Right atrium auricular region (tissue), 2 donors: ENCODE measurements around the gene ARF3. TPM values are rescaled to one million over a fixed set of nuclear protein-coding genes. Genes with fewer than 3 reads are reported as not detected.

Experiments used
- DNase-seq: peaks from one replicate; pipeline ENCODE4 v3.0.0-alpha.2; 2019; ENCODE audit warnings: low spot score
- H3K27ac ChIP-seq, 2 donors: fragments of 200-600 bp; sonication (generic); 1 replicate in 1 of 2; 2 replicates in 1 of 2; pipeline ENCODE4 v1.5.1; 2016 to 2019
- H3K27me3 ChIP-seq, 2 donors: fragments of 200-600 bp; sonication (generic); one replicate each; pipeline versions ENCODE4 v1.5.1 to v1.6.0; 2017 to 2019
- H3K36me3 ChIP-seq: fragments of 200-600 bp; sonication (generic); one replicate; pipeline ENCODE4 v1.5.1; 2016
- H3K4me1 ChIP-seq, 2 donors: fragments of 200-600 bp; sonication (generic); one replicate each; pipeline versions ENCODE4 v1.5.1 to v1.6.0; 2017 to 2019
- H3K4me3 ChIP-seq, 2 donors: fragments of 200-600 bp; sonication (generic); 1 replicate in 1 of 2; 2 replicates in 1 of 2; pipeline ENCODE4 v1.5.1; 2017 to 2019; ENCODE audit warnings: mild to moderate bottlenecking in 1 of 2, moderate library complexity in 1 of 2
- H3K9me3 ChIP-seq, 2 donors: fragments of 200-600 bp; sonication (generic); one replicate each; pipeline ENCODE4 v1.5.1; 2019
- total RNA-seq, 2 donors: library from RNA; depleted of rRNA; stranded (reverse); fragments of >200 nt; gene quantifications; one replicate each; pipeline ENCODE4 v1.1.0, GENCODE V29; 2016
- TF ChIP-seq, protein P1 (sequence below), 2 donors: fragments of 200-600 bp; sonication (generic); IDR thresholded peaks; one replicate each; pipeline ENCODE4 v1.5.1; 2019; ENCODE audit warnings: antibody characterized with exemption in 2 of 2

The ARF3 gene
- total RNA-seq, 2 donors from 2014 or later = 35.5 to 48.8 TPM

DNA sequence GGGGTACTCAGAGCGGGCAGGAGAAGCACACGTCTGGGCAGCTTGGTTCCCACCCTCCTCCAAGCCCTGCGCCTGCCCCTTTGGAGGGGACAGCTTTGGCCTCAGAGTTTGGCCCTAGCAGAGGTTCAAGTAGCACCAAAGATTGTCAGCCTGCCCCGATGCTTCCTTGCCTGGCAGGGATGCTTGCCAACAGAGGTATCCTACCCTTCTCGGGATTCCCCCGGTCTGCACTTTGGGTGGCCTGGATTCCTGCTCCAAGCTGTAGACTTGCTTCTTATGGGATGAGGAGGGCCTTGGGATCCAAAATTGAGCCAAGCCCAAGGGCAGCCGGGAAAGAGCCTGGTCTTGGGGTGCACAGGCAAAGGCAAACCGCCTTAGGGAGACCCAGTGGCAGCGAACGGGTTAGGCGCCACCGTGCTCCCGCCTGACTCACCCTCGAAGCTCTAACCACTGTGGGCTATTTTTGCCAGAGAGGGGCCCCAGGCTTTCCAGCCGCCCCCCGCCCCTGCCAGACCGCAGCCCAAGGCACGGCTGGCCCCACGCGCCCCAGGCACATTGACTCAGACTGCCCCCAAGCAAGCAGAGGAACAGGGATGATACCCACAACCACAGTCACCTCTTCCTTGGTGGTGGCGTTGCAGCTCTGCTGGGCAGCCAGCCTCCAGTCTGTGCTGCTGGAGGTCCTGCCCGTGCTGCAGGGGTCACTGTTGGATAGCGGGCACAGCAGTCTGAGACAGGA lies 15.1 kb upstream of the ARF3 start:
- no peak for DNase-seq
- TF ChIP-seq, protein P1, sequence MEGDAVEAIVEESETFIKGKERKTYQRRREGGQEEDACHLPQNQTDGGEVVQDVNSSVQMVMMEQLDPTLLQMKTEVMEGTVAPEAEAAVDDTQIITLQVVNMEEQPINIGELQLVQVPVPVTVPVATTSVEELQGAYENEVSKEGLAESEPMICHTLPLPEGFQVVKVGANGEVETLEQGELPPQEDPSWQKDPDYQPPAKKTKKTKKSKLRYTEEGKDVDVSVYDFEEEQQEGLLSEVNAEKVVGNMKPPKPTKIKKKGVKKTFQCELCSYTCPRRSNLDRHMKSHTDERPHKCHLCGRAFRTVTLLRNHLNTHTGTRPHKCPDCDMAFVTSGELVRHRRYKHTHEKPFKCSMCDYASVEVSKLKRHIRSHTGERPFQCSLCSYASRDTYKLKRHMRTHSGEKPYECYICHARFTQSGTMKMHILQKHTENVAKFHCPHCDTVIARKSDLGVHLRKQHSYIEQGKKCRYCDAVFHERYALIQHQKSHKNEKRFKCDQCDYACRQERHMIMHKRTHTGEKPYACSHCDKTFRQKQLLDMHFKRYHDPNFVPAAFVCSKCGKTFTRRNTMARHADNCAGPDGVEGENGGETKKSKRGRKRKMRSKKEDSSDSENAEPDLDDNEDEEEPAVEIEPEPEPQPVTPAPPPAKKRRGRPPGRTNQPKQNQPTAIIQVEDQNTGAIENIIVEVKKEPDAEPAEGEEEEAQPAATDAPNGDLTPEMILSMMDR (IDR thresholded peaks at IDR 0.05) = no peak

DNA sequence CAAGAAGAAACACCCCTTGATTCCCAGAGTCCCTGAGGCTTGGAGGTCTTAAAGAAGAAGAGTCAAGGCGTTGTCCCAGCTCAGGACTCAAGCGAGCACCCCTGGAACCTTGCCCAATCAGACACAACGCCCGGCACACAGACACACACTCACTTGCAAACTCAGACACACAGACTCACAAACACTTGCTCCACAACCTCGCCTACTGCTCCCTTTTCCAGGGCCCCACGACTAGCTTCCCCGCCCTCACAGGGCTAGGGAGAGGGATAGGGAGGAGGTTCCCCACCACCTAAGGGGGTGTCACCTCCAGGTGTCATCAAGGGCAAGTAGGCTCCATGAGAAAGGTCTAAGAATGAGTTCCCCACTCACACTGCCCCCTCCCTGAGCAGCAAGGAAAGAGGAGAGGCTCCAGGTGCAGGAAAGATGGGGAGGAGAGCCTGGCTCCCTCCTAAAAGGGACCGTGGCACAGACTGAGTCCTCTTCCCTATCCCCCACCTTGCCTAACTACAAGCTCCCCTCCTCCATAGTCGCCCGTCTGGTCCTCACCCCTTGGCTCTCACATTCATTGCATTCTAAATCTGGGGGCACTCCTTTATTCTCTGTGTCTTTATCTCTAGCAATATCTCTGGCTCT lies 13.5 kb upstream of the ARF3 start:
- no peak overlapping the region for H3K27ac ChIP-seq
- H3K27me3 ChIP-seq = peaks cover 3 to 12% of the 10 kb centered on the region in 2 donors
- no peak for DNase-seq
- H3K9me3 ChIP-seq = no peaks in the 10 kb centered on the region
- H3K4me3 ChIP-seq = peak overlapping the region in 1 of 2 donors; percentile 41
- H3K4me1 ChIP-seq = peaks cover 0 to 39% of the 10 kb centered on the region in 2 donors
- TF ChIP-seq, protein P1 (IDR thresholded peaks at IDR 0.05) = no peak
- no peaks in the 10 kb centered on the region for H3K36me3 ChIP-seq

More for the DNA sequence above, 15.1 kb upstream of the ARF3 start:
- Histone ChIP-seq H3K9me3 (no peaks in the 10 kb centered on the region), H3K27me3 (peaks cover 3 to 12% of the 10 kb centered on the region in 2 donors), H3K27ac (no peak overlapping the region), H3K4me1 (peaks cover 0 to 39% of the 10 kb centered on the region in 2 donors), H3K36me3 (no peaks in the 10 kb centered on the region), H3K4me3 (no peak overlapping the region)

DNA sequence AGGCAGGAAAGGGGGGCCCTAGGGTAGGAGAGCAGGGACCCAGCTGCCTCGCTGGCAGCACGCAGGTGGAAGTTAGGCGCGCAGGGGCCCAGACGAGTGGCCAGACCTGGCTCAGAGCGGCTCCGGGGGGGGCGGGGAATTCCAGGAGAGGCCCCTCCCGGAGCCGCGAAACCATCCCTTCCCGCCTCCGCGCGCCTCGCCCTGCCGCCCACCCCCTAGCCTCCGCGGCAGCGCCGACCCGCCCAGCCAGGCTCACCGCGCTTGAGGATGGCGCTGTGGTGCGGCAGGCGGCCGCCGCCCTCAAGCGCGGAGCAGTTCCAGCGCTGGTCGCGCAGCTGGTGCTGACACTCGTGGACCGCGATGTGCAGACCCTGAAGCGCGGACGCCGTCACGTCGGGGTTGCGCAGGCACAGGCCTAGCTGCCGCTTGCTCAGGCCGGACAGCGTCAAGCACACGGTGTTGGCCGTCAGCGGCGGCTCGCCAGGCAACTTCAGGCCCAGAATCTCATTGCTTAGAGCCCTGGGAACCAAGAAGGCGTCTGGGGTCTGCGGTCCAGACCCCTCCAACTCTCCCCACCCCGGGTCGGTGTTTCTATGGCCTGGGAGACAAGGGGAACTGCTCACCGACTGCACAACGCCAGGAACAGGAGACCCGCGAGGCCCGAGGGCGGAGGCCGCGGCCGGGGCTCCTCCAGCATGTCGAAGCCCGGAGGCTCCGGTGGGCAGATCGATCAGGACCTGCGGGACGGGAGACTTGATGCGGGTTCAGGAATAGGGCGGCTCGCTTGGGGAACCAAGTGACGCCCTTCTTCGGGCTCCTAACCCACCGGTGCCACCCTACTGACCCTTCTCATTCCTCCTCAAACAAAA lies 12.8 kb upstream of the ARF3 start:
- Histone ChIP-seq H3K27ac (no peak overlapping the region), H3K27me3 (peaks cover 3 to 12% of the 10 kb centered on the region in 2 donors), H3K9me3 (no peaks in the 10 kb centered on the region), H3K4me3 (peak overlapping the region in 1 of 2 donors; percentile 22), H3K36me3 (no peaks in the 10 kb centered on the region), H3K4me1 (peaks cover 0 to 39% of the 10 kb centered on the region in 2 donors)
- DNase-seq = no peak
- TF ChIP-seq, protein P1 (IDR thresholded peaks at IDR 0.05) = peak in 1 of 2 donors; percentile 27

DNA sequence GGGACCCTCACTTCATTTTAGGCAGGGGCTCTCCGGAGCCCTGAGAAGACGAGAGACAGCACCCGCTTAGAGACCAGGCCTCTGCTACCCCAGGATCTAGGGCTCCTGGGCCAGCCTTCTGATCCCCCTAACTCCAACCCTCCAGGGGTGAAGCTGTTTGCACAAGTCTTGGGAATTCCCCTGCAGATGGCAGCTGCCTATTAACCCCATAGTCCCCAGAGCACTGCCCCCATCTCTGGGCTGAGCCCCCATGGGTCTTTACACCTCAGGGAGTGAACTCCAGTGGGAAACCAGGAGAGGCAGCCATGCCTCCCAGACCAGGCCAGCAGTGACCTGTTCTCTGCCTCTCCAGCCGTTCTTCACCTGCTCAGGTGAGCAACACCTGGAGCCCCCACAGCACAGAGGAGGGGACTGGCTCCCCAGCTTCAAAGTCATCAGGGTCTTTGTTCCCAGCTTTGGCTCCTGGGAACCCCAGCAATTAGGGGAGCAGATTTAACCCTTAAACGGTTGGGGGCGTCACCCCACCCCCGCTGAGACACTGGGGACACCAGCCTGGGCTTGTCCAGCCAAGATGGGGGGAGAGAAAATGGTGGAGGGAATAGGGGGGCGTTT lies 12.0 kb upstream of the ARF3 start:
- no peaks in the 10 kb centered on the region for H3K36me3 ChIP-seq
- no peaks in the 10 kb centered on the region for H3K9me3 ChIP-seq
- H3K4me1 ChIP-seq = peaks cover 0 to 39% of the 10 kb centered on the region in 2 donors
- H3K27ac ChIP-seq = no peak overlapping the region
- TF ChIP-seq, protein P1 (IDR thresholded peaks at IDR 0.05) = no peak
- no peak for DNase-seq
- H3K4me3 ChIP-seq = no peak overlapping the region
- peaks cover 3 to 12% of the 10 kb centered on the region in 2 donors for H3K27me3 ChIP-seq

DNA sequence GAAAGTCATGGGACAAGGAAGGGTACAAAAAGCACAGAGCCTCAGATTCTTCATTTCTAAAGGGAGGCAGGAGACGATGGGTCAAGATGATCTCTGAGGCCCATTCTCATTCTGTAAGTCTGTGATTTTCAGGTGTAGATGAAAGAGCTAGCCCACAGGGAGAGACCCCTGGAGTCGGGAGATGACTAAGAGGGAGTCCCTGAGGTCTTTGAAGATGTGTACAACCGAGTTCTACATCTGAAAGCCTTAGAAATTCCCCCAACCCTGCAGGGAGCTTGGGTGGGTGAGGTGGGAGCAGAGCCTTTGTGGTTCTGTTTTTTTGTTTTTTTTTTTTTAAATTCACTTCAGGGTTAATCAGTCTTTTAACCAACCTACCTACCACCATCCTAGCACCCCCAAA lies 11.2 kb upstream of the ARF3 start:
- peaks cover 0 to 33% of the 10 kb centered on the region in 2 donors for H3K4me1 ChIP-seq
- H3K27me3 ChIP-seq = peaks cover 3 to 12% of the 10 kb centered on the region in 2 donors
- H3K4me3 ChIP-seq = no peak overlapping the region
- no peaks in the 10 kb centered on the region for H3K36me3 ChIP-seq
- TF ChIP-seq, protein P1 (IDR thresholded peaks at IDR 0.05) = no peak
- DNase-seq = no peak
- no peaks in the 10 kb centered on the region for H3K9me3 ChIP-seq
- H3K27ac ChIP-seq = no peak overlapping the region
